ENCODE measurements around the gene TGFBR2.
A peak's percentile ranks its signal among the peaks of the same experiment; 100 is the strongest.

TGFBR2 gene

DNA sequence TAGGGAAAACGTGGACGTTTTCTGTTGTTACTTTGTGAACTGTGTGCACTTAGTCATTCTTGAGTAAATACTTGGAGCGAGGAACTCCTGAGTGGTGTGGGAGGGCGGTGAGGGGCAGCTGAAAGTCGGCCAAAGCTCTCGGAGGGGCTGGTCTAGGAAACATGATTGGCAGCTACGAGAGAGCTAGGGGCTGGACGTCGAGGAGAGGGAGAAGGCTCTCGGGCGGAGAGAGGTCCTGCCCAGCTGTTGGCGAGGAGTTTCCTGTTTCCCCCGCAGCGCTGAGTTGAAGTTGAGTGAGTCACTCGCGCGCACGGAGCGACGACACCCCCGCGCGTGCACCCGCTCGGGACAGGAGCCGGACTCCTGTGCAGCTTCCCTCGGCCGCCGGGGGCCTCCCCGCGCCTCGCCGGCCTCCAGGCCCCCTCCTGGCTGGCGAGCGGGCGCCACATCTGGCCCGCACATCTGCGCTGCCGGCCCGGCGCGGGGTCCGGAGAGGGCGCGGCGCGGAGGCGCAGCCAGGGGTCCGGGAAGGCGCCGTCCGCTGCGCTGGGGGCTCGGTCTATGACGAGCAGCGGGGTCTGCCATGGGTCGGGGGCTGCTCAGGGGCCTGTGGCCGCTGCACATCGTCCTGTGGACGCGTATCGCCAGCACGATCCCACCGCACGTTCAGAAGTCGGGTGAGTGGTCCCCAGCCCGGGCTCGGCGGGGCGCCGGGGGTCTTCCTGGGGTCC is at the start of gene TGFBR2:
TGFBR2 (plus strand) TSS at position 301 of the 731 bp plus-strand sequence; CDS start at position 584, 283 bp downstream.
- no peaks in the 10 kb centered on the region for H4K20me1 ChIP-seq (ENCODE audit: insufficient read depth)
- peak within 1 kb of the TSS; percentile 73 for H2AFZ ChIP-seq (ENCODE audit: low read depth)
- TF ChIP-seq, protein P1, sequence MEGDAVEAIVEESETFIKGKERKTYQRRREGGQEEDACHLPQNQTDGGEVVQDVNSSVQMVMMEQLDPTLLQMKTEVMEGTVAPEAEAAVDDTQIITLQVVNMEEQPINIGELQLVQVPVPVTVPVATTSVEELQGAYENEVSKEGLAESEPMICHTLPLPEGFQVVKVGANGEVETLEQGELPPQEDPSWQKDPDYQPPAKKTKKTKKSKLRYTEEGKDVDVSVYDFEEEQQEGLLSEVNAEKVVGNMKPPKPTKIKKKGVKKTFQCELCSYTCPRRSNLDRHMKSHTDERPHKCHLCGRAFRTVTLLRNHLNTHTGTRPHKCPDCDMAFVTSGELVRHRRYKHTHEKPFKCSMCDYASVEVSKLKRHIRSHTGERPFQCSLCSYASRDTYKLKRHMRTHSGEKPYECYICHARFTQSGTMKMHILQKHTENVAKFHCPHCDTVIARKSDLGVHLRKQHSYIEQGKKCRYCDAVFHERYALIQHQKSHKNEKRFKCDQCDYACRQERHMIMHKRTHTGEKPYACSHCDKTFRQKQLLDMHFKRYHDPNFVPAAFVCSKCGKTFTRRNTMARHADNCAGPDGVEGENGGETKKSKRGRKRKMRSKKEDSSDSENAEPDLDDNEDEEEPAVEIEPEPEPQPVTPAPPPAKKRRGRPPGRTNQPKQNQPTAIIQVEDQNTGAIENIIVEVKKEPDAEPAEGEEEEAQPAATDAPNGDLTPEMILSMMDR (conservative IDR thresholded peaks at IDR 0.05; ENCODE audit: low read depth, low read length), result no peak
- H3K27ac ChIP-seq, result no peak within 1 kb of the TSS
- H3K9ac ChIP-seq, result peak within 1 kb of the TSS; percentile 72
- no peaks in the 10 kb centered on the region for H3K27me3 ChIP-seq (ENCODE audit: insufficient read depth, low read depth)
- peak within 1 kb of the TSS; percentile 39; the same call in 1 of the 2 replicates for H3K4me2 ChIP-seq
- peaks cover 16% of the 10 kb centered on the region for H3K4me1 ChIP-seq (ENCODE audit: low read depth, poor library complexity, severe bottlenecking)
- no peak within 1 kb of the TSS for H3K4me3 ChIP-seq (IDR thresholded peaks at IDR 0.05; ENCODE audit: insufficient read depth, low read depth, low read length)
- no peaks in the 10 kb centered on the region for H3K79me2 ChIP-seq (ENCODE audit: insufficient read depth, low read depth)
- no peaks in the 10 kb centered on the region for H3K36me3 ChIP-seq (ENCODE audit: insufficient read depth)

DNA sequence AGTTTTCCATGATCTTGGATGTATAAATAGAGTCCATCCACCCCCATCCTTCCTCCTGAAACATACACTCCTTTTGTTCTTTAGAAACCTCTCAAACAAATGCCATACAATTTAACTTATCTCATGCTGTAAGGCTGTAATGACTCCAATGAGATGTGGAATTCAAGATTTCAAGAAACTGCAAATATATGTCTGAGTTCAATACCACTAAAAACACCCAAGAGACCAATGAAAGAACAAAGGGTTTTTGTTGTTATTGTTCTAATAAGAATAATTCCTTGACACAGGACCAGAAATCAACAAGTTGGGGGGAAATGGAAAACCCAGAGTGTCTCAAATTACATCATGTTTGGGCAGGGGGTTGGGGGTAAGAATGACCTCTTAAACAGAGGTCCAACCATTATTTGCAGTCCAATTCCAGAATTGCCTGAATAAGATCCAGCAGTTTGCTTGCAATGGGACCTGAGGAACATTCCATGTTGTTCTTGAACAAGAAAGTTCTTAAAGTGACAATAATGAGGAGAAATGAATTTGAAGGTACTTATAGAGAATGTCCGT is 48.6 kb upstream of the TGFBR2 start:
- TF ChIP-seq, protein P1 (conservative IDR thresholded peaks at IDR 0.05; ENCODE audit: low read depth, low read length), result no peak
- H3K4me1 ChIP-seq (ENCODE audit: low read depth, poor library complexity, severe bottlenecking), result no peaks in the 10 kb centered on the region
- no peaks in the 10 kb centered on the region for H3K79me2 ChIP-seq (ENCODE audit: insufficient read depth, low read depth)
- H3K4me3 ChIP-seq (IDR thresholded peaks at IDR 0.05; ENCODE audit: insufficient read depth, low read depth, low read length), result no peak overlapping the region
- no peak overlapping the region for H3K27ac ChIP-seq
- no peaks in the 10 kb centered on the region for H4K20me1 ChIP-seq (ENCODE audit: insufficient read depth)
- H3K9ac ChIP-seq, result no peak overlapping the region
- H3K27me3 ChIP-seq (ENCODE audit: insufficient read depth, low read depth), result no peaks in the 10 kb centered on the region
- no peaks in the 10 kb centered on the region for H3K36me3 ChIP-seq (ENCODE audit: insufficient read depth)
- H3K4me2 ChIP-seq, result no peak overlapping the region
- no peak overlapping the region for H2AFZ ChIP-seq (ENCODE audit: low read depth)

DNA sequence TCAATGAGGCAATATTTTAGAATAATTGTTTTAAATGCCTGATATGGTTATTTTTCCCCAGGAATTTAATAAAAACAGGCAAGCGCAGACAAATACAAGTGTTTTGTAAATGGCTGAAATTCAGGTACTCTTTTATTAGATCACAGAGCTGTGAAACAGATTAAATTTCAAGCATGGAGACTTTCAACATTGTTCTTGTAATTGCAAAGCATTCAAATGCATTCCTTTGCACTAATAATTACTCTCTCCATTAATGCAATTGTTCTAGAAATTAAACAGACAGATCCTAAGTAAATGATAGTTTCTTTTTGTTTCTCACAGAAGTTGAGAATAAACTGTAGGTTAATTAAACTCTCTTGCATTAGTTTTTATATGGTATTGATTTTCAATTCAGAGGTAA is 42.4 kb upstream of the TGFBR2 start:
- no peak overlapping the region for H3K9ac ChIP-seq
- H3K27ac ChIP-seq, result no peak overlapping the region
- no peak overlapping the region for H3K4me3 ChIP-seq (IDR thresholded peaks at IDR 0.05; ENCODE audit: insufficient read depth, low read depth, low read length)
- no peaks in the 10 kb centered on the region for H4K20me1 ChIP-seq (ENCODE audit: insufficient read depth)
- no peaks in the 10 kb centered on the region for H3K4me1 ChIP-seq (ENCODE audit: low read depth, poor library complexity, severe bottlenecking)
- TF ChIP-seq, protein P1 (conservative IDR thresholded peaks at IDR 0.05; ENCODE audit: low read depth, low read length), result no peak
- H3K36me3 ChIP-seq (ENCODE audit: insufficient read depth), result no peaks in the 10 kb centered on the region
- H2AFZ ChIP-seq (ENCODE audit: low read depth), result no peak overlapping the region
- H3K27me3 ChIP-seq (ENCODE audit: insufficient read depth, low read depth), result no peaks in the 10 kb centered on the region
- H3K79me2 ChIP-seq (ENCODE audit: insufficient read depth, low read depth), result no peaks in the 10 kb centered on the region
- H3K4me2 ChIP-seq, result no peak overlapping the region

DNA sequence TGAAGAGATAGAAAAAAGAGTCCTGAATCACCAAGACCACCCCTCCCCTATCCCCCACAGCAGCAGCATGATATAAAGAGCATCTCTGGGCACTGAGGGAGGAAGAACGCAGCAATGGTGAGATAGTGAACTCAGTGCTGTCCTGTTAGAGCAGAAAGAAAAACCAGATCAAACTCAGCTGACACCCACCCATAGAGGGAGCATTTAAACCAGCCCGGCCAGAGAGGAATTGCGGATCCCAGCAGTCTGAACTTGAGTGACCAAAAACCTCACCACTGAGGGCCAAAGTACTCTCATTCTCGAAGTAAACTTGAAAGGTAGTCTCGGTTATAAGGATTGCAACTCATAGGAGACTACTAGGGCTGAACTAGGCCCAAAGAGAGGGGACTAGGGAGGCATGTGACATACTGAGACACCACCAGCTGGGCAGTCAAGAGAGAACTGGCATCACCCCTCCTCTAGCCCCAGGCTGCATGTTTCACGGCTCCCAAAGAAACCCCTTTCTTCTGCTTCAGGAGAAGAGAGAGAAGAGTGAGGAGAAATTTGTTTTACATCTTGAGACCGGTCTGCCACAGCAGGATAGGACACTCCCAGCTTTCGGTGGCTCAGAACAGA is 39.2 kb upstream of the TGFBR2 start:
- H3K27ac ChIP-seq, result no peak overlapping the region
- no peak overlapping the region for H2AFZ ChIP-seq (ENCODE audit: low read depth)
- H3K79me2 ChIP-seq (ENCODE audit: insufficient read depth, low read depth), result no peaks in the 10 kb centered on the region
- no peaks in the 10 kb centered on the region for H4K20me1 ChIP-seq (ENCODE audit: insufficient read depth)
- no peak overlapping the region for H3K4me2 ChIP-seq
- H3K36me3 ChIP-seq (ENCODE audit: insufficient read depth), result no peaks in the 10 kb centered on the region
- TF ChIP-seq, protein P1 (conservative IDR thresholded peaks at IDR 0.05; ENCODE audit: low read depth, low read length), result no peak
- no peaks in the 10 kb centered on the region for H3K27me3 ChIP-seq (ENCODE audit: insufficient read depth, low read depth)
- H3K9ac ChIP-seq, result no peak overlapping the region
- H3K4me3 ChIP-seq (IDR thresholded peaks at IDR 0.05; ENCODE audit: insufficient read depth, low read depth, low read length), result no peak overlapping the region
- H3K4me1 ChIP-seq (ENCODE audit: low read depth, poor library complexity, severe bottlenecking), result no peaks in the 10 kb centered on the region
